Osteocyte (in vitro differentiated cells): ENCODE measurements around the gene CLDN4. TPM values are rescaled to one million over a fixed set of nuclear protein-coding genes. Genes with fewer than 3 reads are reported as not detected.
A peak's percentile ranks its signal among the peaks of the same experiment; 100 is the strongest.

Experiments
- DNase-seq: peaks from one replicate; pipeline ENCODE4 v3.0.0; 2021; ENCODE audit warnings: mixed read lengths; ENCODE audit not compliant: unreplicated experiment; ENCODE audit errors: extremely low spot score
- H3K27ac Mint-ChIP-seq: one replicate; pipeline ENCODE4 v1.8.0; 2021; ENCODE audit warnings: mild to moderate bottlenecking, mixed read lengths; ENCODE audit not compliant: unreplicated experiment
- H3K27me3 Mint-ChIP-seq: one replicate; pipeline ENCODE4 v1.8.0; 2021; ENCODE audit warnings: mixed read lengths; ENCODE audit not compliant: unreplicated experiment
- H3K36me3 Mint-ChIP-seq: one replicate; pipeline ENCODE4 v1.8.0; 2021; ENCODE audit warnings: mixed read lengths; ENCODE audit not compliant: unreplicated experiment
- H3K4me1 Mint-ChIP-seq: one replicate; pipeline ENCODE4 v1.8.0; 2021; ENCODE audit warnings: mixed read lengths; ENCODE audit not compliant: unreplicated experiment
- H3K4me3 Mint-ChIP-seq: one replicate; pipeline ENCODE4 v1.8.0; 2021; ENCODE audit warnings: mild to moderate bottlenecking, moderate library complexity, mixed read lengths; ENCODE audit not compliant: unreplicated experiment
- H3K9me3 Mint-ChIP-seq: one replicate; pipeline ENCODE4 v1.8.0; 2021; ENCODE audit warnings: mixed read lengths; ENCODE audit not compliant: unreplicated experiment
- total RNA-seq: library from RNA; stranded (reverse); gene quantifications from 2 replicates; pipeline ENCODE4 v1.2.1, GENCODE V29; 2021
- TF ChIP-seq, protein P1 (sequence below): fragments of 200-600 bp; sonication (generic); IDR thresholded peaks from 2 replicates; pipeline ENCODE4 v1.5.0; 2021; ENCODE audit warnings: antibody characterized with exemption, mild to moderate bottlenecking, moderate library complexity

The CLDN4 gene
- total RNA-seq, 1 donor from 2014 or later = 0.62 TPM

DNA sequence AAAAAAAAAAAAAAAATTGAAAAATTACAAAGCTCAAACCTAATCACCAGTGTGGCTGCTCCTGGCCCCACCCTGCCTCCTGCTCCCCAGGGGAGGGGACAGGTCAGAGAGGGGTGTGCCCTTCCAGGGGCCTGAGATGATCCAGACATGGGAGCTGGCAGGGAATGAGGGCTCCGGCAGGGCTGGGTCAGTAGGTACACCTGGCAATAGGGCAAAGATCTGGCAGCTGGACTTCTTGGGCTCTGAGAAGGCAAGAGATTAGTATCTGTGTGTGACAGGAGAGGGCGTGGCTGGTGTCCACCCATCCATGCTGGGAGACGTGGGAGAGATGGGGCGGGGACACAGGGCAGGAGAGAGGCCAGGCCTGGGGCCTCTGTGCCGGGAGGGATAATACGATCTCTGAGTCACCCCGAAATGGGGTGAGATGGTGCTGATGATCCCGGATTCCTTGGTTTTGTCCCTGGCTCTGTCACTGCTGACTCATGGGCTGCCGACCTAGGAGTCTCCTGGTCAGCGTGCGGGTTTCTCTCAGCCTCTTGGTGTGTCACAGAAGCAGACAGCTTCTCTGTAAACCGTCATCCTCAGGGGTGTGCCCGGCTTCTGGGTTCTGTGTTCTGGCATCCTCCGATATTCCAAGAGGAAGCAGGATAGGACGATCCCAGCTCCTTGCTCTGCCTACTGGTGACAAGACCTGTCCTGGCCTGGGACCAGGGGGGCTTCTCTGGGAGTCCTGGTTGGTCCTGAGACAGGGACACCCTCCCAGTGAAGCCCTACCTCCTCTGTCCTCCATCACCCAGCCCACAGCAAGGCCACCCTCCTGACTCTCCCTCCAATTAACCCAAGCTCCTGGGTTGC is 8.2 kb upstream of the CLDN4 start:
- peaks cover 20% of the 10 kb centered on the region for H3K4me1 Mint-ChIP-seq
- H3K9me3 Mint-ChIP-seq = no peaks in the 10 kb centered on the region
- H3K27me3 Mint-ChIP-seq = no peaks in the 10 kb centered on the region
- H3K4me3 Mint-ChIP-seq = no peak overlapping the region
- H3K27ac Mint-ChIP-seq = peak overlapping the region; percentile 39
- TF ChIP-seq, protein P1, sequence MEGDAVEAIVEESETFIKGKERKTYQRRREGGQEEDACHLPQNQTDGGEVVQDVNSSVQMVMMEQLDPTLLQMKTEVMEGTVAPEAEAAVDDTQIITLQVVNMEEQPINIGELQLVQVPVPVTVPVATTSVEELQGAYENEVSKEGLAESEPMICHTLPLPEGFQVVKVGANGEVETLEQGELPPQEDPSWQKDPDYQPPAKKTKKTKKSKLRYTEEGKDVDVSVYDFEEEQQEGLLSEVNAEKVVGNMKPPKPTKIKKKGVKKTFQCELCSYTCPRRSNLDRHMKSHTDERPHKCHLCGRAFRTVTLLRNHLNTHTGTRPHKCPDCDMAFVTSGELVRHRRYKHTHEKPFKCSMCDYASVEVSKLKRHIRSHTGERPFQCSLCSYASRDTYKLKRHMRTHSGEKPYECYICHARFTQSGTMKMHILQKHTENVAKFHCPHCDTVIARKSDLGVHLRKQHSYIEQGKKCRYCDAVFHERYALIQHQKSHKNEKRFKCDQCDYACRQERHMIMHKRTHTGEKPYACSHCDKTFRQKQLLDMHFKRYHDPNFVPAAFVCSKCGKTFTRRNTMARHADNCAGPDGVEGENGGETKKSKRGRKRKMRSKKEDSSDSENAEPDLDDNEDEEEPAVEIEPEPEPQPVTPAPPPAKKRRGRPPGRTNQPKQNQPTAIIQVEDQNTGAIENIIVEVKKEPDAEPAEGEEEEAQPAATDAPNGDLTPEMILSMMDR = no peak
- no peaks in the 10 kb centered on the region for H3K36me3 Mint-ChIP-seq
- no peak for DNase-seq

DNA sequence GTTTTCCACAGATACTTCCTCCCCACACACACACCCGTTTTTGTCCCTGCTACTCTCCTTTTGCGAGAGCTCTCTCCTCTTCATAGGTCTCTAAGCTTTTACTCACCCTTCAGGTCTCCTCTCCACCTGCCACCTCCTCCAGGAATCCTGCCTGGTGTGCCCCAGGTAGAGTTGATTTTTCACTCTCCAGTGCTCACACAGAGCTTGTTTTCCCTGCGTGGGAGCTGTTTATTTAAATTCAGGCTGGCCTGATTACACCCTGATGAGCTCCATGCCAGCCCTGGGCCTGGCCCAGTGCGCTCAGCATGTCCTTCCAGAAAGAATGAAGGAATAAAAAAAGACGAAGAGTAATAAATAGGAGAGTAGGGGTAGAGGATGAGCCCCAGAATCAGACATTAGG is 7.5 kb upstream of the CLDN4 start:
- TF ChIP-seq, protein P1 = no peak
- Mint-ChIP-seq H3K36me3 (no peaks in the 10 kb centered on the region), H3K27ac (peak overlapping the region; percentile 39), H3K4me1 (peaks cover 26% of the 10 kb centered on the region), H3K27me3 (no peaks in the 10 kb centered on the region), H3K4me3 (no peak overlapping the region), H3K9me3 (no peaks in the 10 kb centered on the region)
- DNase-seq = no peak

DNA sequence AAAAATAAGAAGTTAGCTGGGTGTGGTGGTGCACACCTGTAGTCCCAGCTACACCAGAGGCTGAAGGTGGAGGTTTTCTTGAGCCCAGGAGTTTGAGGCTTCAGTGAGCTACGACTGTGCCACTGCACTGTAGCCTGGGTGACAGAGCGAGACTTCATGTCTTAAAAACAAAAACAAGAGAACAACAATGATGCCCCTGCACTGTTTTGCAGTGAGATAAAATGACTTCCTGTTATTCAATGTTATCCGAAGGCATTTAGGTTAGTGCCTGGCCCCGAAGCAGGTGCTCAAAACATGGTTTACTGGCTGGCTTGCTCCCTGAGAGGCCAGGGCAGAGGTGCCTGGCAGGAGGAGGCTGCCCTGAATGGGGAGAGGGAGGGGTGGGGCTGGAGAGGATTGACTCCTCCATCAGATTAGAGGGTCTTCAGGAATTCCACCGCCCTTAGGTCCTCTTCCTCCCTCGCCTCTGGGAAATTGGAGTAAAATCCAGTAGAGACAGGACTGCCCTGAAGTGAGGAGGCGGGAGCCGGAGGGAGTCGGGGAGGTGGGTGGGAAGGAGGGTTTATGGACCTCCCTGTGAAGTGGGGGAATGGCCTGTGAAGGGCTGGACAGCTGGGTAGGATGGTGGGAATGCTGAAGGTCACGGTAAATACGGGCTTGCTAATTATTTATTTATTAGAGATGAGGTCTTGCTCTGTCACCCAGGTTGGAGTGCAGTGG is 6.8 kb upstream of the CLDN4 start:
- Mint-ChIP-seq H3K27me3 (no peaks in the 10 kb centered on the region), H3K4me3 (no peak overlapping the region), H3K36me3 (no peaks in the 10 kb centered on the region), H3K4me1 (peaks cover 30% of the 10 kb centered on the region), H3K9me3 (no peaks in the 10 kb centered on the region), H3K27ac (no peak overlapping the region)
- TF ChIP-seq, protein P1 = no peak
- DNase-seq = no peak

DNA sequence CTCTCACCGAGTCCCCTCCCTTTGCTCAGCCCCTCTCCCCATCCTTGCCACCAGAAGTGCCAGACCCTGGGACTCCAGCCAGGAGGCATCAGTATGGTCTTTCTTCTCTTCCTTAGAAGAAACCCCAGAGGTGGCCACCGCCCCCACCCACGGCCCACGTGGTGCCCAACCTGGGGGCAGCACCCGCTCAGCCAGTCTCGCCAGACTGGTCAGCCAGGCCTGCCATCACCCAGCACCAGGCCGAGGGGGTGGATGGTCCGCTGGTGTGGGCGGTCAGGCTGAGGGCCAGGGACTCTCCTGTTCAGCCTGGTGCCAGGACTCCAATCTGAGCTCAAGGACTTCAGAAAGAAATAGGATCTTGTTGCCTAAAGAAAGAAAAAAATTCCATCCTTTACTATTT is 5.8 kb upstream of the CLDN4 start:
- no peaks in the 10 kb centered on the region for H3K9me3 Mint-ChIP-seq
- TF ChIP-seq, protein P1 = no peak
- H3K4me3 Mint-ChIP-seq = no peak overlapping the region
- no peaks in the 10 kb centered on the region for H3K27me3 Mint-ChIP-seq
- H3K27ac Mint-ChIP-seq = no peak overlapping the region
- DNase-seq = no peak
- peaks cover 30% of the 10 kb centered on the region for H3K4me1 Mint-ChIP-seq
- H3K36me3 Mint-ChIP-seq = no peaks in the 10 kb centered on the region

DNA sequence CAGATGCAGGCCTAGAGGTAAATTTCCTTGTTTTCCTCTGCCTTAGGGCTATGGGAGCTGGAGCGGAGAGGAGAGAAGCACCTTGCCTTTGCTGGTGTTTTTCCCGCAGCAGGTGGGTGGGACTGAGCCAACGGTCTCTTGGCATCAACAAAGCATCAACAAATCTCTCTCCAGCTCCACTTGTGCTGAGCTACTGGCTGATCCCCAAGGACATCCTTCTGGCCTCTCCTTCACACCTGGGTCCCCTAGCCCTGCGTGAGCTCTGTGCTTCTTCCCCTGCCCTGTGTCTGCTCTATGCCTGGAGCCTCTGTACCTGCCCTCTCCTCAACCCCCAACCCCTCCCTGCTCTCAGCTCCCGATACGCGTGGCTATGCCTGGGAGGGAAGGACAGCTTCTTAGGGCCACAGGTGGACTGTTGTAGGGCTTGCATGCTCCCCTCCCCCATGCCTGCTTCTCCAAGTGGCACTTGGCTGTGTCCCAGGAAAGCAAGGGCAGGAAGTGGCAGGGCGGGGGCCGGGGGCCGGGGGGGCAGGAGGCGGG is 3.2 kb upstream of the CLDN4 start:
- TF ChIP-seq, protein P1 = no peak
- Mint-ChIP-seq H3K4me1 (peaks cover 22% of the 10 kb centered on the region), H3K36me3 (no peaks in the 10 kb centered on the region), H3K4me3 (no peak overlapping the region), H3K27me3 (no peaks in the 10 kb centered on the region), H3K27ac (no peak overlapping the region), H3K9me3 (no peaks in the 10 kb centered on the region)
- no peak for DNase-seq
